ENCODE measurements around the gene ACVR1. TPM values are rescaled to one million over a fixed set of nuclear protein-coding genes. Genes with fewer than 3 reads are reported as not detected.

Gene ACVR1
- 26.3 TPM for polyA plus RNA-seq (ENCODE audit: insufficient read length)

DNA sequence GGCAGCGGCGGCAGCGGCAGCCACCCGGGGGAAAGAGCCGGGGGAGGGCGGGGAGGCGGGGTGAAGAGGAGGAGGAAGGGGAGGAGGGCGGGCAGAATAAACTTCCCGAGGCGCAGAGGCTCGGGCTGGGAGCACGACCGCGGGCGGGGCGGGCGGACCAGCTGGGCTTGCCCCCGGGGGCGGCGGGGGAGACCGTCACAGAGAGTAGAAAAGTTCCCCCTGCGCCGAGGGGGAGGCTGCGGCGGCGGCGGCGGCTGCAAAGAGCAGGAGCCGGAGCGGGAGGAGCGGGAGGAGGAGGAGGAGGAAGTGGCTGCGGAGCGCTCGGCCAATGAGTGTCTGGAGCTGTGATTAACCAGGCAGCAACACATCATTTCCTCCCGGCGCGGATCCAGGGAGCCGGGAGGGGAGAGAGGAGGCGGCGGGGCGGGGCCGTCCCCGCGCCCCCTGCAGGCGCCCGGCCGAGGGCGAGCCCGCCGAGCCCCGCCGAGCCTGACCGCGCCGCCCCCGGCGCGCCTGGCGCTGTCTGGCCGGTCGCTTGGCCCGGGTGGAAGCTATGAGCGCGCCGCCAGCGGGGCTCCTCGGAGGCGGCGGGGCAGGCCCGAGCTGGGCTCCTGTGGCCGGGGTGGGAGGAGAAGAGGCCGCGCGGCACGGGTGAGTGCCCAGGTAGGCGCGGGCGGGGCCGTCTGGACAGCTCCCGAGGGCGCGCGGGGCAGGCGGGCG lies at the start of gene ACVR1:
TSS of gene ACVR1 (minus strand) at position 265 of the 720 bp plus-strand sequence. CDS start 76,837 bp downstream, outside the sequence.
- peak; percentile 94 for DNase-seq (ENCODE audit: low read depth)

DNA sequence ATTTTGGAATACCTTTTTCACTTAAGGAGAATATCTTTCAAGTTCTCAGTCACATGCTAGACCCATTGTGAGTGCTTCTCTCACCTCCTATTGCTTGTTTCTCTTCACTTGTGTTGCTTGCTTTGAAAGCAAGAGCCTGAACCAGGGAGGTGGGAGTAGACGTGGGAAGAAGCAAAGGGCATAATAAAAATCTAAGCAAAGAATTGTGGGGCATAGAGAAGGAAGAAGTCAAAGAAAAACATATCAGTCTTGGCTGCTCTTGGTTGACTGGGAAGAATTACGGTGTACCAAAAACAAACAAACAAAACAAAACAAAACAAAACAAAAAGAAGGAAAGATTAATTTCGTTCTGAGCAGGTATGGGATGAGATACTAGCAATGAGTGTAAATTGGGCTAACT lies 48.9 kb upstream of the ACVR1 start:
- DNase-seq (ENCODE audit: low read depth) = no peak

DNA sequence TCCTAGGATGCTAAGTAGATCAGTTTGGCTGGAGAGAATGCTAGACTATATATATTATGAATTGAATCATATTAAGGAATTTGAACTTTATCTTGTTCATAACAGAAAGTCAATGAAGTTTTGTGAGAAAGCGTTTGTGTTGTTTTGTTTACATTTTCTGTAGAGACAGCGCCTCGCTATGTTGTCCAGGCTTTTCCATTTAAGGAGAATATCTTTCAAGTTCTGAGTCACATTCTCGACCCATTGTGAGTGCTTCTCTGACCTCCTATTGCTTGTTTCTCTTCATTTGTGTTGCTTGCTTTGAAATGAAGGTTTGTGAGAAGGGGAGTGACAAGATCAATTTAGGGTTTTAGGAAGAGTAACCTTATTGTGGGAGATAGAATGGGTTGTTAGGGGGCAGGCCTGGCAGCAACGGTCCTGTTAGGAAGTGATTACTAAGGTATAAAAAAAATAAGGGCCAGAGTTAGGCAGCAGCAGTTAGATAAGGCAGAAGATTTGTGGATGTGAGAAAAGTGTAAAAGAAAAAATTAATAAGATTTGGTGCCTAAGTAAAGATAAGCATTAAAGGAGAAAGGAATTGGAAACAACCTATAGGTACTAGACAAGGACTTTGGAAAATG lies 47.6 kb upstream of the ACVR1 start:
- no peak for DNase-seq (ENCODE audit: low read depth)

DNA sequence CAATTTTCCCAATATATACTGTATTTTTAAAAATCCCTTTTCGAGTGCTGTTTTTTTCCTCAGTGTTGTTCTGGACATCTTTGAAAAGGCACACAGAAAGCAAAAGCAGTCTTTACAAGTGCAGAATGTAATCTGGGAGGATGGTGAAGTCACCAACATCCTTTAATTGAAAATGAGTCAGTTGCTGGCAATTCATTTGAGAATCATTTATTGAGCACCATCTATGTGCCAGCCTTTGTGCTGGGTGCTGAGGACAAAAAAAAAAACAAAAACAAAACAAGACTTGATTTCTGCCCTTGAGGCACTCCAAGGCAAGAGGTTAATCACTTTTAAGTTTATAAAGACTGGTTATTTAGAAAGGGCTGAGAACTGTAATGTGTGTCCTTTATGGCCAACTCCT lies 46.7 kb upstream of the ACVR1 start:
- no peak for DNase-seq (ENCODE audit: low read depth)

DNA sequence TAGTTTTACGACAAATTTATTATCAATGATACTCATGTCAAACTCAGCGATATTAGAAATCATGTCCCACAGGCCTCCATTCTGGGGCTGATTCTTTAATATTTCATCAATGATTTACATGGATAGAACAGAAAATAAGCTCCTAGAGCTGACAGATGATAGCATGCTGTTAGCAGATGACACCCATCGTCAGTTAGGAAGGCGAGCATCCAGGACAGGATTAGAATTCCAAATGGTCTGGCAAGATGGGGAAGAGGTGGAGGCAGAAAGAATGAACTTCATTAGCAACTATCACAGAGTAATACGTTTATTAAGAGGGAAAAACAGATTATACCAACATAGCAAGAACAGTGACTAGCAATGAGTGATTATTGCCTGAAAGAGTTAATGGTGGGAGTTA lies 46.2 kb upstream of the ACVR1 start:
- no peak for DNase-seq (ENCODE audit: low read depth)

DNA sequence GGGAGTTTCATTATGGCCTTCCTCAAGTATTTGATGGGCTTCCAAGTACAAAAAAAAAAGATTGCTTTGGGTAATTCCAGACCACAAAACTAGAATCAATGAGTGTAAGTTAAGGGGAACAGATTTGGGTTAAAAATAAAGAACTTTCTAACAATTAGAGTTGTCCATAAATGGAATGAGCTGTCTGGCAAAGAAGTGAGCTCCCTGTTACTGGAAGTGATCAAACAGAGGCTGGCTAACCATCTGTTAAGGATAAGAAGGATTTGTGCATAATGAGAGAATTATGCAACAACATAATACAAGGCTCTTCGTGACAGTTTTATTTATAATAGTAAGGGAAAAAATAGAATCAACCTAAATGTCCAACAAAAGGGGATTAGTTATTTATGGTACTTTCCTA lies 44.6 kb upstream of the ACVR1 start:
- no peak for DNase-seq (ENCODE audit: low read depth)

DNA sequence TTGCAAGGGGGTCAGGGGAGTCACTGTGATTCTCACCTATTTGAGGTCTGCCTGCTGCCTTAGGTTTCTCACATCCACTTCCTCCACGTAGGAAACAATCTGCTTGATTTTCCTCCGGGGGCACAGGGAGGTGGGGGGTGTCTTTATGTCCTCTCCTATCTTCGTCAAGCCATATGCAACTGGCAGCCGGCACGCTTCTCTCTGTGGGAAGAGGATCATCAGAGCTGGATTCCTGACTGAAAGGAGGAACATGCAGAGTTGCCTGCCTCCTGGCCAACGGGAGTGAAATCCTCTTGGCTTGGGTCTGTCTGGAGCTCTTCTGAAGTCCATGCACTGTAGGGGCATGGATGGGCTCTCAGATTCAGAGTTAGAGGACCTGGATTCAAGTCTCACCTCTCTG lies 43.1 kb upstream of the ACVR1 start:
- DNase-seq (ENCODE audit: low read depth) = no peak

DNA sequence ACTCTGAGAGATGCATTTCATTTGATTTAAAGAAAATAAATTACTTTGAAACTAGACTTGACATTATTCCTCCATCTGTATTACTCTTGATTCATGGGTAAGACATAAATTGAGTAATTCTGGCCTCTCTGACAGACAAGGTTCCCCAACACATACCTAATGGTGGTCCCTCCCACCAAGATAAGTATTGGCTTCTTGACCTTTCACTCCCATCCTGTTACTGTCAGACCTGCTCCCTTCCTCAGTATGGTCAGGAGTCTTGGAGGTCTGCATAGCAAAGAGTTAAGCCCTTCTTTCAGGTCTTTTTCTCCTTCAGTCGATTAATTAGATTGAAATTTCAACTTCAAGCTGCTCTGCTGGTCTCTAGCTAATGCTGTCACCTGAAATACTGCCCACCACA lies 42.2 kb upstream of the ACVR1 start:
- no peak for DNase-seq (ENCODE audit: low read depth)

DNA sequence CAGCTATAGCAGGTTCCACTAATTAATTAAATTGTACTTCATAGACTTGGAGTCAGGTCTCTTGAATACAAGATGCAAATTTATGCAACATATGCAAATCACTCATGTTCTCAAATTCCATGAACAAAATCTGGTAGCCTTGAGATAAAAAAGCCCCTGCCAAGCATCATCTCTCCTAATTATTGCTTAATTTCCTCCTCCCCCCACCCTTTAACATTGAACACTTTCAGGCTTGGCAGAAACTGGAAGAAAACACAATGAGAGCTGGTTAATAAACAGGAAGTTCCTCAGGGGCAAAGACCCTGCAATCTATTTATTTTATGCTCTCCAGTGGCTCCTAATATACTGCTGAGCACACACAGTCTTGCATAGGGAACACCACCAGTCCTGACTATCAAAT lies 35.6 kb upstream of the ACVR1 start:
- DNase-seq (ENCODE audit: low read depth) = no peak

DNA sequence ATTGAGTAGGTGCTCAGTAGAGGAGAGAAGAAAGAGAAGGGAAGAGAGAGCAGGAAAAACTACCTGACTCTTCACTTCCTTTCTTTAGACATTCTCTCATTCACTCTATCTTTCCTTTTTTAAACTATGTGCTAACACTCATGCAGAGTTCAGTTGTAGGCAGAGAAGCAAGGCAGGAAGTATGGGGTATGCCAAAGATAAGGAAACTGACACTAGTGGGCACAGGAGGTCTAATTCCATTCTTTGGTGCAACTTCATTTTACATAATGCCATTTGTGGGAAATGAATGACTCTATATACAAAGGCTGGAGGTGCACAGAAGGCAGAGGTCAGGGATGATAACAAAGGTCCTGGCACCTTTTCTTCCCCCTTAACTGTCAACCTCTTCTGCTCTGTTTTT lies 35.1 kb upstream of the ACVR1 start:
- DNase-seq (ENCODE audit: low read depth) = no peak

DNA sequence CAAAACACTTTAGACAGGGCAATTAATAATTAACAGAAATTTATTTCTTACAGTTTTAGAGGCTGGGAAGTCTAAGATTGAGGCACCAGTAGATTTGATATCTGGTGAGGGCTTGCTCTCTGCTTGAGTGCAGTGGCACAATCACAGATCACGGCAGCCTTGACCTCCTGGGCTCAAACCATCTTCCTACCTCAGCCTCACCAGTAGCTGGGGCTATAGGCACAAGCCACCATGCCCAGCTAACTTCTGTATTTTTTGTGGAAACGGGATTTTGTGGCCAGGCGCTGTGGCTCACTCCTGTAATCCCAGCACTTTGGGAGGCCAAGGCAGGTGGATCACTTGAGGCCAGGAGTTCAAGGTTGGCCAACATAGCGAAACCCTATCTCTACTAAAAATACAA lies 29.0 kb upstream of the ACVR1 start:
- DNase-seq (ENCODE audit: low read depth) = no peak

DNA sequence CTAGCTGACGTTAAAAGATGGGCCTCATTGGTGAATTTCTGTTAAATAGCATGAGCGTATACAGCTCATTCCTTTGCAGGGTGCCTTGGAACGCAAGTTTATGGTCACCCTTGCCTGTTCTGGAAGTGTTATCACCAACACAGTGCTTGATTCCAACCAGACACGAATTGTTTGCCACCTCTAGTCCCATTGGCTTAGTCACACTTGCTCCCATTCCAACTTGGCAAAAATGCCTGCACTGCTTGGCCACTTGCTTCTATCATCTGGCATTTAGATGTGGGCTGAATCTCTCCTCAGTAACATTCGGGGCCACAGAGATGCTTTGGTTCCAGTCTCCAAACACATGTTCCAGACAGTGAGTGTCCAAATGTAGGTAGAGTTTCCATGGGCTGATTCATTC lies 27.5 kb upstream of the ACVR1 start:
- DNase-seq (ENCODE audit: low read depth) = no peak

DNA sequence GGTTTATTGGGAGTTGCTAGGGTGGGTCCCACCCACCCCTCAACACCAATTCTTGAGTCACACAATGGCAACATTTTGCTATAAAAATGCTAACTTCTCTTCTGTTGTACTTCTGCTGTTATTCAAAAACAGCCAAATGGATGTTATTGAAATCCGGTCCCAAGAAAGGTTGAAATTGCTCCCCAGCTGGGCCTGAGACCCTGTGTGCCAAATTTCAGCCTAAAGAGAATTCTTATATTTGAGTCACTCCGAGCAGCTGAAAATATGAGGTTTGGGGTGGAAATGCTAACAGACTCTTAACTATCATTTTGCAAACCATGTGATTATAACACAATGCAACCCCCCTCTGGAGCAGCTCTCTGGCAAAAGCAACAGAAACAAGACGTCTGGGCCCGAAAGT lies 27.0 kb upstream of the ACVR1 start:
- peak; percentile 16 for DNase-seq (ENCODE audit: low read depth)

DNA sequence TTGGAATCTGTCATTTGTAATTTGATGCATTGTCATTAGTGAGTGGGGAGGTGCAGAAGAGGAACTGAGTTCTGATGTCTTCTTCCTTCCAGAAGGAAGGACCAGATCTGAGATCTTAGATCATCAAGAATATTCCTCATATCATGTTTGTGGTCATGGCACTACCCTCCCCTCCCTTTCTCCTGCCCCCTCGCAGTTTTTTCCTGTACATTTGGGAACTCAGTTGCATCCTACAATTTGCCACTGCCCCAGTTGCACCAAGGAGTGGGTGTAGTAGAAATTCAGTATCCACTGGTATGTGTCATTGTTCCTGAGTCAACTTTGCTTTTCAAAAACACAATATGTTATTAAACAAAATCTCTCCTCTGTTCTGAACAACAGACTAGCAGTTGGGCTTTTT lies 26.6 kb upstream of the ACVR1 start:
- no peak for DNase-seq (ENCODE audit: low read depth)

DNA sequence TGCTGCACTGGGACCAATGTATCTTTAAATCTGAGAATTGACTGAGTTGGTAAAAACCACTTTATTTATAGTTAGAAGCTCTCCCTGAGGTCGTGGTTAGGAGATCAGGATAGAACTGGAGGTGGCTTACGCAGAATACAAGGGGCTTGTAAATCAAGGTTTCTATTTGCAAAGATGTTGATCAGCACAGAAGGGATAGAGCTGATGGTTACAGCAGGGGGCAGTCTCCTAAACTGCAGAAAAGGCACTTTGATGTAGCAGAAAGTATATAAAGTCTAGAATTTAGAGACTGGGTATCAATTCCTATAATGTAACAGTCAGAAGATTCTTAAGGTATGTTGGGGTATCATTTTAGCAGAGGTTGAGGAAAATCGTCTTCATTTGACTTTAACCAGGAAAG lies 25.2 kb upstream of the ACVR1 start:
- no peak for DNase-seq (ENCODE audit: low read depth)

DNA sequence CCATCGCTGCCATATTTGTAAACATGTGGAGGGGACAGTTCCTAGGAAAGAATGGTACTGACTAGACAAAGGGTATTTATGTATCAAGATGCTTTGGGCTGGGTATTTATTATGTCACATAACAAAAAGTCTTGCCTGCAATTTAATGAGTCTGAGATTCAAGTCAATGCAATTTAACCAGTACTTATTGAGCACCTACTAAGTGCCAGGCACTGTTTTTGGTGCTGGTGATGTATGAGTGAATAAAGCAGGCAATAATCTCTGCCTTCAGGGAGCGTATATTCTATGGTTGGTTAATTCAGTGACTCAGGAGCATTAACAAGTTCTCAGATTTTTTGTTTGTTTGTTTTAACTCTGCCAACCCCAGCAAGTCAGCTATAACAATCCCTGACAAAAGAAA lies 24.6 kb upstream of the ACVR1 start:
- DNase-seq (ENCODE audit: low read depth) = no peak

DNA sequence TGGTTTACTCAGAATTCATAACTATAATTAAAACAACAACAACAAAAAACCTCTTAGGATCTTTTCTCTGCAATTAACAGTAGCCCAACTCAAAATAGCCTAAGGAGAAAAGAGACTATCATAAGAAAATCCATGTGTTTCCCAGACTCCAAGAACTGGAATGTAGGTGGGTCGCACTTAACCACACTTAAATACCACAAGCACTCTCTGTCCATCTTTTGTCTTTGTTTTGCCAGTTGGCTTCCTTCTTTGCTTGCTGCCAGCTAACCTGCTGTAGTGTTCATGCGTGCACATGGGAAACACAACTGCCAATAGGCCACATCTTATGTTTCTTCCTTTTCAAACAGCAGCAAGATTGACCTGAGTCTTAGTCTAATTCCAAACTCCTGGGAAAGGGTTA lies 24.1 kb upstream of the ACVR1 start:
- DNase-seq (ENCODE audit: low read depth) = no peak

DNA sequence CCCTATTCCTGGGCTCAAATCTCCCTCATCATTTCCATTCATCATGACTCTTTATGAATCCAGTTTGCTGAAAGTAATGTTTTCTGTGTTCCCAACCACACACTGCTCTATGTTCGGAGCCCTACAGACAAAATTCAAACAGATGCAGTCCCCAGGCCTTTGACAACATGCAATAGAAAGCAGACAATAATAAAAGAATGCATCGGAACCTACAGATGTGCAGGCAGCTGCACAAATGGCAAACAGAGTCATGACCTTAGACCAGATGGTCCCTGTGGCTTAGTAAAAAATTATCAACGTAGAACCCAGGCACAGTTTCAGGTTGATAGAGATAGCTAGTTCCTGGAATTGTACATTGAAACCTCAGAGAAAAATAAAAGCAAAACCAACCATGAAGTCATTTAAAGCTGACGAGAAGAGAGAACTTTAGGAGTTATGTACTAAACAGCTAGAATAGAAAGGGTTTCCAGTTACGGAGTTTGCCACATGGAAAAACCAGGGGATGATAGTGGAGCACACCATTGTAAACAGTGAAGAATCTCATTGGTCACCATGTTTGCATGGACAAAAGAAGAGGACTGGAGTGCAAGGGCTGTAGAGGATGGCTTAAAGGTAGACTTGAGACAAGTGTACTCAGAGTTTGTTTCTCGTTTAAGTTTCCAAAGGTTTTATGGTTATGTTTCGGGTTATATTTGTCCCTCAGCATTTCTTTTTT lies 23.2 kb upstream of the ACVR1 start:
- DNase-seq (ENCODE audit: low read depth) = no peak

DNA sequence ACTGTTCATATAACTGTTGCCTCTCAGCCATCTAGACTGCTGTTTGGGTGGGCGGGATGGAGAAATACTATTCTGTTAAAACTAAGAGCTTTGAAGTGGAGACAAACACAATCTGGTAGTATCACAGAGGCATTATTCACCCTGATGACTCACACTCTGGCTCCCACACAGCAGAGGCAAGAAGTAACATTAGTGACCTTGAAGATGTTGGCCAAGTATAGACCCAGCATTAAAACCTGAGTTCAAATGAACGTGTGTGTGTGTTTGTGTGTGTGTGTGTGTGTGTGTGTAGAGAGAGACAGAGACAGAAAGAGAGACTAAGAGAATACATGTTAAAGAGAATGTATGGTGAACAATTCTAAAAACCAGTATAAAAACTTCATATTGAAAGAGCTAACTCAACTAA lies 22.5 kb upstream of the ACVR1 start:
- no peak for DNase-seq (ENCODE audit: low read depth)

DNA sequence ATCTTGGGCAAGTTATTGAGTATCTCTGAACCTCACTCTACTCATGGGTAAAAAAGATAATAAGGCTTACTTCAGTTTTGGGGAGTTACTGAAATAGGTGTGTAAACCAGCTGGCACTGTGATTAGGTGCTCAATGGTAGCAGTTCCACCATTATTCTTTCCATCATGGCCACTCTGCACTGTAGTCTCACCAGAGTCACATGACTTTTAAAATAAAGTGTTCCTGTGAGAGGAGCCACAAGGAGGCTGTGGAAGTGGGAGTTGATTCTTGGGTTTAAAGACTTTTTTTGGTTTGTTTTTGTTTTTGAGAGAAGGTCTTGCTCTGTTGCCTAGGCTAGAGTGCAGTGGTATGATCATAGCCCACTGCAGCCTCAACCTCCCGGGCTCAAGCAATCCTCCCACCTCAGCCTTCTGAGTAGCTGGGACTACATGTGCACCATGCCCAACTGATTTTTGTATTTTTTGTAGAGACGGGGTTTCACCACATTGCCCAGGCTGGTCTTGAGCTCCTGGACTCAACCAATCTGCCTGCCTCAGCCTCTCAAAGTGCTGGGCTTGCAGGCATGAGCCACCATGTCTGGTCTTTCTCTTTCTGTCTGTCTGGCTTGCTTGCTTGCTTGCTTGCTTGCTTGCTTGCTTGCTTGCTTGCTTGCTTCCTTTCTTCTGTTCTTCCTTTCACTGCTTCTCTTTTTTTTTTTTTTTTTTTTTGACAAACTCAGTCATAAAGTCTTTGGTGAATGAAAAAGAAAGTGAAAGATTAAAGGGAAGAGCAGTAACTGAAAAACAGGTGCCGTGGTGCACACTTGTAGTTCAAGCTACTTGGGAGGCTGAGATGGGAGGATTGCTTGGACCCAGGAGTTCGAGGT lies 21.2 kb upstream of the ACVR1 start:
- no peak for DNase-seq (ENCODE audit: low read depth)

DNA sequence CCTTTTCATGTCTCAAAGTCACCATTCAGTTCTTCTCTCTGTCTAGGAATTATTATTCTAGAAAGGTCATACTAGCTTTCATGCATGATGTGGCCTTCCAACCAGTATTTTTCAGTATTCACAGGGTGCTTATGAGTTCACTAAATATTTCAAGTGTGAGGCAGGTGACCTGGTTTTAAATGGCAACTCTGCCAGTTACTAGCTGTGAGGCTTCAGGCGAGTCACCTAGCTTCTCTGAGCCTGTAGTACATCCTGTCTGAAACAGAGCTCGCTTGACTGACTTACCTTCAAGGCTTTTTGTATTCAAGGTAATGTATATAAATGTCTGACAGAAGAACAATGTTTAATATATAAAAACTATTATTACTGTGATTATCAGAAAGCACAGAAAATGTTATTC lies 19.4 kb upstream of the ACVR1 start:
- DNase-seq (ENCODE audit: low read depth) = no peak
